HG02610 (cell line): ENCODE measurements around the gene PPFIBP2.

Experiments
- ATAC-seq: cut with Tn5 transposase; IDR thresholded peaks from one replicate; pipeline ENCODE4 v1.9.1; 2021; ENCODE audit warnings: mild to moderate bottlenecking, moderate library complexity; ENCODE audit not compliant: unreplicated experiment

PPFIBP2 gene

DNA sequence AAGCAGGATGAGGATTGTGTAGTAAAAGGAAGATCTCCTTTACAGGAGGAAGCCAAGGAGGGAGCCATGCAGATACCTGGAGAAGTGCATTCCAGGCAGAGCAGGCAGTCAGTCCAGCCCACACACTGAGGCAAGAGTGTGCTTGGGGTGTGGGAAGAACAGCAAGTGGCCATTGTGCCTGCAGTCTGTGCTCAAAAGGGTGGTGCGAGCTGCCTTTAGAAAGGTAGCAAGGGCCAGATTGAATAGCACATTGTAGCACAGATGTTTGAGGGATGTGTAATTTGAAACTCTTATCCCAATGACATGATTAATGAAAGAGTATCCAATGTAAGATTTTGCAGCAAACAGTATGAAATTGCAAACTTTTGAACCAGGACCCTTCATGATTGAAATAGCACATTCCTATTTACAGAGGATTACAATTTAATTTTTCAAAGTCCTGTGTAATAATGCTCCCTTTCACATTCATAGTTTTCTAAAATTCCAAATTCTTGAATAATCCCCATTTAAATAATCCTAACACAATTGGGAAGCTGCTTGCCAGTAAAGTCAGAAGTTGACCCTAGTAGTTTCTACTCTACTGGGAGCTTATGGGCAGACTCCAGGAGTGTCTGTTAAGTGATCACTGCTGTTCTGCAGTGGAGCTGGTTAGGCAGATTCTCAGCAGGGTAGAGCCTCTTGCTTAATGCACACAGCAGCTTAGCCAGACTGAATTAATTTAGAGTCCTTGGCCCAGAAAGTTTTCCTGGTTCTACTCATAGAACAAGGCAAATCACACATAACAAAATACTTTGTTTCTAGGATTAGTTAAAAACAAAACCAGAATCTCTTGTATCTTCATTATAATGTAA is 81.4 kb downstream of the PPFIBP2 start:
- ATAC-seq = no peak

DNA sequence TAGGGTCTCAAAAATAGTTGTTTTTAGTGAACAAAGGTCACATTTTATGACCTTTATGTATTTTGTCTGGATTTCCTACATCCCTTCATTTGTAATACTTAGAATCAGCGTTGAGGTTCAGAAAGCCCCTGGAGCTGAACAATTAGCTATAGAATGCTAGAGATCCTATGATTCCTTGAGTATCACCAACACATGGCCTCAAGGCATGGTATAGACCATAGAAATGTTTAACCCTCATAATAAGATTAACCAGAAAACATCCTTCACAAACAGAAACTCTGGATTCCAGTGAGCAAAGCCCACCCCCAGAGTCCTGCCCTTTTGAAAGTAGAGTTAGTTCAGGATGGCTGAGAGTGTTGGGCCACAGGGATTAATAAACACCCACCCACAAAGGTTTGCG is 82.2 kb downstream of the PPFIBP2 start:
- no peak for ATAC-seq

DNA sequence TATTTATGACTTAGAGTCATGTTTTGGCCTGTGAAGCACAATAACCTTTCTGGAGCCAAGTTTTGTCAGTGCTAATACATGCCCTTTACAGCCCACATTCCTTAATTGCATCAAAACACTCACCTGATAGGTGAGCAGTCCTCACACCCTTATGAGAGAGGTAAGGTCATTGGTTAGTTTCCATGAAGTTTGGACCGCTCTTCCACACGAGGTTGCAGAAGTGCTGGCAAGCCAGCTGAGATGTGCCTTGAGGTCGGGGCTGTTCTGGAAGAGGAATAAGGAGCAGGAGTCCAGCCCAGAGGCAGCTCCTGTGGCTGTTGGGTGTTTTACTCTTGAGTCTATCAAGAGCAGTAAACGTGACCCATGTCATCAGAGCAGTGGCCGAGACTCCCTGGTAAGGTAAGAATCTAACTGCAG is 83.2 kb downstream of the PPFIBP2 start:
- no peak for ATAC-seq

DNA sequence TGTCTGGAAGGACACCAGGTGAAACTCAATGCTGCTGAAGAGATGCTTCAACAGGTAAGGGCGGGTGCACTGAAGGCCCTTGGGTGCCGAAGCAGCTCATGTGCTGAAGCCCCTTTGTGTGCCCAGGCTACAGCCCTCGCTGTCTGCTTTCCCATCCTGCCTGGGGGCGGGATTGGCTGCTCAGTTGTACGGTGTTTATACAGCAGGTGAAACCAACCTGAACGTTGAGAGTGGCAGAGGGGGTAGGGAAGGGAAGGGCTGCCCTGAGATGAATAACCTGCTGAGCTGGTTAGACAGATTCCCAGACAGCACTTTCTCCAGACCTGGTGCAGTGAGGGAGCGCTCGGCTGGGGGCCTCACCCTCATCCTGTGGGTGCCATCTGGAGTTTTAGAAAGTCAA is 83.8 kb downstream of the PPFIBP2 start:
- ATAC-seq = no peak

DNA sequence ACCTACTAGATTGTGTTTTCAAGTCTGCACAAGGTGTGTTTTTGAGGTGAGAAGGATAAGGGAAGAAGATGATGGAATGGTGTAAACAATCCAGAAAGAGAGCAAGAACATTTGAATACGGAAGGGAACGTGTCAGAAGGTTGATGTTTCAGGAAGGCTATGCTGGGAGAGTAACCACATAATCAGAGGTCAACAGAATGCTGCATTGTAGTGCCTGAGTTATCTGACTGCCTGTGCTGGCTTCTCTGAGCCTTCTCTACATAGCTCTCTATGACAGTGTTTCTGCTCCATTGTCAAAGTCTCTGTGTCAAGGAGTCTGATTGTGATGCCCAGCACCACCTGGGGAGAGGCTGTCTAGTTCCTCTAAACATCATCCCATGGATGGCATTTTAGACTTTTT is 85.4 kb downstream of the PPFIBP2 start:
- ATAC-seq = no peak

DNA sequence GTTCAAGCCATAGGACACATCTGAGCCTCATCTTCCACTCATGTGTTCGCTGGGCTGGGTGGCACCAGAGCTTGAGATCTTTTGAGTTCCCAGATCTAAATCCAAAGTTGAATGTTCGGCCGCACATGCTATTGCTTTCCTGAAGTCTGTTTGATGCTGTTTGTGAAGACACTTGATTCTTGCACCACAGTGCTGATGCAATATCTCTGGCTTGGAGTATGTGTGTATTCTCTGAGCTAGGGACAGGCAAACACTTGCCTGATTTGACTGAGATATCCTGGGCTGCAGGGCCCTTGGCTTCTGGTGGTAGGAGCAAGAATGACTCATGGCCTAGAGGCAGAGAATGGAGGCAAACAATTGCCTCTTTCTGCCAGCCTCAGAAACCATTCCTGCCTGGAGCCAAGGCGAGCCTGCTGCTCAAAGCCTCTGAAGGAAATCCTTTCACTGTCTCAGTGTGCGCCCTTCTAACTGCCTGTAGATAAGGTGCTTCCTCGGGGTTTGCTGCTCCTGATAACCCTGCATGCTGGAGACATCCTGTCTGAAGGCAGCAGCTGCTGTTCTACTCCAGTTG is 86.5 kb downstream of the PPFIBP2 start:
- no peak for ATAC-seq

DNA sequence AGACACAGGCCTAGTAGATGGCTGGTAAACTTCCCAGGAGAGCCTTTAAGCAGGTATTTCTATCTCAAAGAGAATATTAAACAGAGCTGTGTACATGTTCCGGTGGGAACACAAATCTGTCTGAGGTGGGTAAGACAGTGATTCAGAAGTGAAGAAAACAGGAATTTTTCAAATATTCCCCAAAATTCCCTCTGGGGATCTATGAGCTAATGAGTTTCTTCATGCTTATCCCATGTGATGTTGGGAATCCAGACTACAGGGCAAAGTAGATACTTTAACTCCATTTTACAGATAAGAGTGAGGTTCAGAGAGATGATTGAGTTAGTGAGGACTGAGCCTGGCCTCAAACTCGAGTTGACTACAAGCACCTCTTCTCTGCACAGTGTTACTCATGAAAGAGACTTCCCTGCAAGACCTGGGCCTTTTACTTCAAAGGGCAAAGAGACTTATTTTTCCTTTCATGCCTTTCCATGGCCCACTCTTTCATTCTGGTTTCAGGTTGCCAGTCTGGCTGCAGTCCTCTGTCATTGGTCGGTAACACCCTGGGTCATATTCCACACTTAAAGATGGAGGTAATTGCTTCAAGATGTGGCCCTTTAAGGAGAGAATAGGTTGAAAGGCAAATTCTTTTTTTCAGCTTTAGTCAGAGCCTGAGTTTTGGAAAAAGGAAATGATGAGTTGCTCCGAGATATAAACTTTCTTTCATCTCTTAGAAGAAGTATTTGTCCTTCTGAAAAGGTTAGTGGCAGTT is 89.4 kb downstream of the PPFIBP2 start:
- ATAC-seq = no peak

DNA sequence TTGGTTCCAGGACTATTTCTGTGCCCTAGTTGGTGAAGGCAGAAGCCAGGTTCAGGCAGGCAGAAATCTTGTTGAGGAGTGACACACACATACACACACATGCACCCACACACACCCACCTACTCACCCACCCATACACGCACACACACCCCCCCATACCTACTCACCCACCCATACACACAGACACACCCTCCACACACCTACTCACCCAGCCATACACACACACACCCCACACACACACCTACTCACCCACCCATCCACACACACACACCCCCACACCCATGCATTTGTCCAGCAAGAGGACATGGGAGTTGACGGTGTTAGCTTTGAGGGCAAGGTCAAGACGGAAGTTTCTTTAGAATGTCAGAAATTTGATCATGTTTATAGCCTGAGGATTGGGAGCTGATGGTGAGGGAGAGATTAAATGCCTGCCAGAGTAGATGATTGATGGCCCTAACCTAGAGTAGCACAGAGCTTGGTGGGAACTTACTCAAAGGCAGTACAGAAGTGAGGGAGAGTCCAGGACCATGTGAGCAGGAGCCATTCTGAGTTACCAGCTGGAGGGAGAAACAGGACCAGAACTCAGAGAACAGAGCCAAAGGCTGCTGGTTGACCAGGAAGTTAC is 90.6 kb downstream of the PPFIBP2 start:
- ATAC-seq = no peak

DNA sequence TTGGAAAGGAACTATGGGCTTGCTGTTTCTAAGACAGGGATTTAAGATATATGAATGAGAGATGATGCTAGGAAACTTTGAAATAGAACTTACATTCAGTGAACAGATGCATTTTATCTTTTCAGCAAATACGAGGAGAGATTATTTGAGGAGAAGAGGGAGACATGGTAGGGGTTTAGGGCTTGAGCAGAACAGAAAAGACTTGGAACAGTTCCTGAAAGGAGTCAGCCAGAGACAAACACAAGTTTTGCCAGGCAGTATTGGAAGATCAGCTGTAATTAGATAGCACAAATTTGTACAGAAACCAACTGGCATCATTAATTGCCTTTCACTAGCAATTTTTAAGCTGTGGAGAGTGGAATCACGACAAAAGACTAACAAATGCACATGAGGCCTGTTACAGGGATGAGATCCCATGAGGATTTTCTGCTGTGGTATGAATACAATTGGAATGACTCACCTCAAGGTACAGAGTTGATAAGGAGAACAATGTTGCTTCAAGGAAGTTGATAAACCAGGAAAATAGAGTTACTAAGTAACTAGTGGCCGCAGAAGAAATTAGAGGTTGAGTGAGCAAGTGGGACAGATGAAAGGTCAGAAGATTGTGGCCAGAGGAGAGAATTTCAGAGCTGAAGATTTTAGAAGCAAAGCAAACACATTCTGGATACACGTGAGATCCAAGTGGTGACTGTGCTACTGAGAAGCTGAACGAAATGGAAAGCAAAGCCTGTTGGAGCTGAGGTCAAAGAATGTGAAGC is 91.6 kb downstream of the PPFIBP2 start:
- ATAC-seq = no peak

DNA sequence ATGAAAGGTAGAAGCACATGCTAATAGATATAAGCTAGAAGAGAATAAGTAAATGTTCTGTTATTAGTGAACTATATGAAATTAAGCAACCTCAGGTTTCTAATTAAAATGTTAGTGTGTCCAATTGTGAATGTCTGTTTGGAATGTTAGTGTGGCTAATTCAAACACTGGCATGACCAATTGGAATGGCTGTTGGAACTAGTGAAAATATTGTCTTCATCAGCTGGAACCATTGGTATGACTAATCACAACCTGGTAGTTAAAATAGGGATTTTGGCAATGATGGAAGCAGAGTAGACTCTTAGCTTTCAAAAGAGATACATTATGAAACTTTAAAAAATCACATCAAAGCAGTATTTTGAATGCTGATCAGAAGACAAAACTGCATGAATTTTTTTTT is 92.7 kb downstream of the PPFIBP2 start:
- ATAC-seq = no peak

DNA sequence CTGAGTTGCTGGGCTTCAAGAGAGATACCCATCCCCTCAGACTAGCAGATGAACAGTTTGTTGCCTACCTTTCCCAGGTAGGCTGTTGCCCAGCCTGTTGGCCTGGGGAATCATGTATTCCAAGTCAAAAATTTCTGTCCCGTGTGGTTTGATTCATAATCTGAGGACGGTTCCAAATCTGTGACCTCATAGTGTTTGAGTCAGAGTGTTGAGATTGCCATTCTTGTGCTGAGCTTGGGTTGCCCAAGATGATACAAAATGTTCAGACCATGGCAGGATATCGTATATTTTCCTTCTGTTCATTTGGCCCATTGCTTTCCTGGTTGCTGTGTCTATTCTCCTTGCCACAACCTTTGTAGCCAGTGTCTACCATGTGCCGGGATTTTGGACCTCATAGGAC is 95.2 kb downstream of the PPFIBP2 start:
- no peak for ATAC-seq

DNA sequence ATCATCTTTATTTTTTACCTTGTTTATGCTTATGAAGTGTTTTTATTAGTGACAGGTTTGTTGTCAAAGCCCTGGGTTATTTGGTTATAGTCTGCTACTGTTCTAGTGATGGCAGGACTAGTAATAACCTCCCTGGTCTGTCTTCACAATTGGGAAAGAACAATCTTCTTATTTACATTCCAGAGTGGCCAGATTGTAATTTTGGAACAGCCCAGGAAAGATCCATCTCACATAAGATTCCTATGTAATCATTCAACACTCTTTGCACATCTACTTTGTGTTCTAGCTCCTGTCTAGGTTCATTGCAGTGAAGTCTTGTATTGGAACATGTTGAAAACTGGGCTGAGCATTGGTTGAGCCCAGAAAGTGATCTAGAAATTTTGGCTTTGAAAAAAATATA is 95.7 kb downstream of the PPFIBP2 start:
- ATAC-seq = no peak

DNA sequence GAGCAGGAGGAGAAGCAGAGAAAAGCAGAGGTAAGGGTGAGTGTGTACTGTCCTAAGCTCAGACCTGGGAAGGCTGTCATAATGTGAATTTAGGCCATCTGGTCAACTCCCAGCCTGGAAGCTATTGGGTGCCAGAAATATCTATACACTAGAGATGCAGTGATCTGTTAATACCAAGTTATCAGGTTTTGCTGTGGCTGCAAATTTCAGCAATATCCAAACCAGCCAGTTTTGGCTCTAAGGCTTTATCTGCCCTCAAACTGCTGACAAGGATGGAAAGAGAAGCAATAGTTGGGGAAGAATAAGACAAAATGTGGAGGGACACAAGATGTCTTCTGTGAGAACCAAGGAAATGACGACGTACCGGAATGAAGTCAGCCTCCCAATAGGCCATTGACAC is 96.6 kb downstream of the PPFIBP2 start:
- ATAC-seq = no peak

DNA sequence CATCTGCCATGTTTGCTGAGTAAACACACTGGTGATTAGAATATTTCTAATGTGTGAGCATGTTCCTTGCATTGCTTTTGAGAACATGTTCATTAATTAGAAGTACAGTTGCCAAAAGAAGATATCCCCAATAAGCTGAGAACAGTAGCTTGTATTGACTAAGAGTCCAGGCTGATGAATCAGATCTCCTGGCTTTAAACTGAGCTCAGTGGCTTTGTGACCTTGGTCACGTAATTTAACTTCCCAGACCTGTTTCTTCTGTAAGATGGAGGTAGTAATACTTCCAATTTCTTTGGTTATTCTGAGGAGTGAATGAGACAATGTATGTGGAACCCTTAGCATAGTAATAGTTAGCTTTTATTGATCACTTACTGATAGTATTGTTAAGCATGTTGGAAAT is 97.6 kb downstream of the PPFIBP2 start:
- no peak for ATAC-seq

DNA sequence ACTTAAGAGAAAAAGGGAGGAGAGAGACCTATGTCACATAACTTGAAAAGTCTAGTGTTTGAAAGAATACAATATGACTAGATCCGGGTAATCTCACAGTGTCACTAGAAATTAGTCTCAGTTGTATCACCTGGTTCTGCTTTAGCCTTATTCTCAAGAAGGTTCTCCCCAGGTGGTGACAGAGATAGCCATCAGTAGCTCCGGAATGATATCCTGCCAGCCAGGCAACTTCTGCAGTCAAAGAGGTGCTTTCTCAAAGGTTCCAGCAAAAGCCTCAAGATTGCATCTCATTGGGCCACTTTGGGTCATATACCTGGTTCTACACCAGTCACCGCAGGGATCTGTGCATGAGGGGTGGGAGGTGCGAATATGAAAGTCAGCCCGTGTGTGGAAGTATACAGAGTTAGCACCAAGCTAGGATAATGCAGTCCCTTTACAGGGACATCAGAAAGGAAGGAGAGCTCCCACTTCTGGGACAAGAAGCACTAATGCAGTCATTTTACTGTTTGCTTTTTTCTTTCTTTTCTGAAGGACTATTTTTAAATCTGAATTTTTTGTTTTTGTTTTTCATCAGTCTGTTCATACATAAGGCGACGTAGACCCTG is 98.4 kb downstream of the PPFIBP2 start:
- no peak for ATAC-seq

DNA sequence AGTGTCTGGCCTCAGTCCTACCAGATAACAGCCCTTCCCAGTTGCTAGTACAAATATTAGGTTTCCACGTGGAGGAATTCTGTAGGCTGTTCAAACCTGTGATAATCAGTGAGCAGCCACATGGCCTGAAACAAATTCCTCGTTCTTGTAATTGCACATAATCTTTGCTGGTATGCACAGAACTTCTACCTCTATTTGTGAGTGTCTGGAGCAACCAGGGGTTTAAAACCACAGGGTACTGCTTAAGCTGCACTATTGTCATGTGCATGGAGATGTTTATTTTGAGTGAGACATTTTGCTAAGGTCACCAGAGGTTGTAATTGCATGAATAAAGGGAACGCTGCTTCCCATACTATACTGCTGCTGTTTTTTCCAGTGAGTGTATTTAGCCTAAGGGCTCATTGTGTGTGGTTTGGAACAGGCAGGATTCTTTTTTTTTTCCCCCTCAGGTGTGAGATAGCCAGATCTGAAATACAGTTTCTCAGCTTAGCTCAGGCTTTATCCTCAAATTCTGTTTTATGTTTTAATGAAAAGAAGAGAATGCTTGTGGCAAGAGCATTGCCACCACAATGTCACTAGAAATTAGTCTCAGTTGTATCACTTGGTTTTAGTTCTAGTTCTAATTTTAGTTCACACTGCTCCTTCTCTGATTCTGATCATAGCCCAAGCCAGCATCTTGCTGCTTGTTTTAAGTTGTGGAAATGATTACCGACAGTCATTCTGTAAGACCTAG is 99.0 kb downstream of the PPFIBP2 start:
- ATAC-seq = no peak

DNA sequence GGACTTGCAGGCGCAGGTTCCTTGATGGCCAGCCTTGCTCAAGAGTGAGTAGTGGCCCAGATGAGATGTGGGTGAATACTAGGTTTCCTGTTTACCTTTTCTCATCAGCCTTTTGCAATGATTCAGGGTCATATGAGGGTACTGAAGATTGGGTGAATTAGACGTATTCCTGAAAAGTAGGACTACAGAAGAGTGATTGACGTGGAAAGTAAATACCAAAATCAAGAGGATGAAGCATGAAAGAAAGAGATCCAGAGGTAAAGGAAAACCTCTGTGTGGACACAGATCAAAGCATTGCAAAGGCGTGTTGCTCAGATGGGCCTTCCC is 99.6 kb downstream of the PPFIBP2 start:
- no peak for ATAC-seq

DNA sequence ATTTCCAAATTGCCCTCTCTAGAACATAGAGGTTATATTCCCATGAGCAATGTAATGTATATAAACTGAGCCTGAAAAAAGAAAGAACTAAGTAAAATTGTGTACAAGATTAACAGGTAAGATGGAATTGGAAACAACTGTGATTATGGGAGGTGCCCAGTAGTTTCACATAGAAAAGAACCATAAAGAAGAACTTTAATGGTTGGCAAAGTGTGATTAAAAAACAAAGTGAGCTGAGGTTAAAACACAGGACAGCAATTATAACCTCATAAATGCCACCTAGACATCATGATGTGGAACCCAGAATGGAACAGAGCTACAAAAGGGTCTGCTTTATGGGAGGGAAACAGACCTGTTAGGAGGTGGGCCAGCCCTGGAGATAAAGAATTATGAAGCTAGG is 100.9 kb downstream of the PPFIBP2 start:
- no peak for ATAC-seq

DNA sequence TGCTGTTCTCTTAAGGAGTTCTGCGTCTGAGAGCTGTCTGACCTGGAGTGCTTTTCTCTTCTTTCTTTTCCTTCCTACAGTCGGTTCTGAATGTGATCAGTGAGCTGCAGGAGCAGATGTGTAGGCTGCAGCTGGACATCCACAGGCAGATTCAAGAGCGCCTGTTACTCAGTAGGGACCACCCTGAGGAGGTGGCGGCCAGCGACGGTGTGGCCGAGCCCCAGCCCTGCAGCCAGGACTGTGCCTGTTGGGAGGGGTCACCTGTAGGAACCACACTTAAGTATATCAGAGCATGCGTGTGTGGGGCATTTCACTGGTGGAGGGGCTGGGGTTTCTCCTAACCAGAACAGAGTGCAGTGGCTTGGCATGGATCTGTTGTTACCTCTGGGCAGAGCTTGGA is 103.2 kb downstream of the PPFIBP2 start:
- ATAC-seq = no peak

DNA sequence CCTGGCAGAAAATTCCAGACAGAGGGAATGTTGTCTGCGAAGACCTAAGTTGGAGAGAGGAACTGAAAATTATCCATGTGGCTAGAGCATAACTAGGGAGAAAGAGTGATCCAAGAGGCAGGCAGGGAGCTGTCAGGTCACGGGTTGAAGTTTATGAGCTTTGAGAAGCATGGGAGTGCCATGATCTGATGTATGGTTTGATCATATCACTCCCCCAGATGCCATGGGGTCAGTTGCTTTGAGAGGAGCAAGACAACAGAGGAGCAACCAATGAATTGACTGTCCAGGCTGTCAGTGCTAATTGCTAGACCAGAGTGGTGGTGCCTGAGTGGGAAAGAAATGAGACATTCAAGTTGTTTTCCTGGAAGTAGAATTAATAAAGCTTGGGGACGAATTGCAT is 105.5 kb downstream of the PPFIBP2 start:
- ATAC-seq = no peak
